GM19193 (cell line): Measurements from ENCODE around the gene IL11.

Experiments used
- POLR2A ChIP-seq: IDR thresholded peaks from 4 replicates; pipeline ENCODE4 v1.6.1; 2011; ENCODE audit not compliant: insufficient read depth, insufficient read length; ENCODE audit errors: extremely low read depth

IL11 gene

DNA sequence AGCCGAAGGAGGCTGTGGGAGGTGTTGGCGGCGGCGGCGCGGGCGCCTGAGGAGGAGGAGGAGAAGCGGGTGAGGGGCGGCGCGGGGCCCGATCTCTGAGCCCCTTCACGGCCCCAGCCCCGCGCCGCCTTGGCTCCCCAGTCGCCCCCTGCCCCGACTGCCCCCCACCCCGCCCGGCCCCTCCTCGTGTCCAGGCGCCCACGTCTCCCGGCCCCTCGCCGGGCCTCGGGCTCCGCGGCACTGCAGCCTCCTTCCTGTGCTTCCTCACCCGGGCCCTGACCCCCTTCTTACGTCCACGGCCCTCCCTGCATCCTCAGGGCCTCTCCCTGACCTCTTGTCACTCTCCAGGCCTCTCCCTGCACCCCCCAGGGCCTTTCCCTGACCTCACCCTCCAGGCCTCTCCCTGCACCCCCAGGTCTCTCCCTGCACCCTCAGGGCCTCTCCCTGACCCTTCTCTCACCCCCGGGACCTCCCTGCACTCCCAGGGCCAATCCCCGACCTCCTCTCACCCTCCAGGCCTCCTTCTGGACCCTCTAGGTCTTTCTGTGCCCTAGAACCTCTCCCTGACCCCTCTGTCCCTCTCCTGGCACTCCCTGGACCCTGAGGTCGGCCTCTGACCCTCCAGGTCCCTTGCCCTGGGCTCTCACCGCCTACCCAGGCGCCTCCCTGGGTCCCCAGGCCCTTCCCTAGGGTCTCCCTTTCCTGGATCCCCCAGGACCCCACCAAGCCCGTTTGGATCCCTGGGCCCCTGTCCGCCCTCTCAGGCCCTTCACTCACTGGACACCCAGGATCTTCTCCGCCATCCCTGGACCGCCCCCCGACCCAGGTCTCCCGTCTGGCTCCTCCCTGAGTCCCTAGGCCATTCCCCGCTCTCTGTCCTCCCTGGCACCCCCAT, 30.1 kb downstream of the IL11 start:
- TF ChIP-seq POLR2A, result peak; percentile 66

DNA sequence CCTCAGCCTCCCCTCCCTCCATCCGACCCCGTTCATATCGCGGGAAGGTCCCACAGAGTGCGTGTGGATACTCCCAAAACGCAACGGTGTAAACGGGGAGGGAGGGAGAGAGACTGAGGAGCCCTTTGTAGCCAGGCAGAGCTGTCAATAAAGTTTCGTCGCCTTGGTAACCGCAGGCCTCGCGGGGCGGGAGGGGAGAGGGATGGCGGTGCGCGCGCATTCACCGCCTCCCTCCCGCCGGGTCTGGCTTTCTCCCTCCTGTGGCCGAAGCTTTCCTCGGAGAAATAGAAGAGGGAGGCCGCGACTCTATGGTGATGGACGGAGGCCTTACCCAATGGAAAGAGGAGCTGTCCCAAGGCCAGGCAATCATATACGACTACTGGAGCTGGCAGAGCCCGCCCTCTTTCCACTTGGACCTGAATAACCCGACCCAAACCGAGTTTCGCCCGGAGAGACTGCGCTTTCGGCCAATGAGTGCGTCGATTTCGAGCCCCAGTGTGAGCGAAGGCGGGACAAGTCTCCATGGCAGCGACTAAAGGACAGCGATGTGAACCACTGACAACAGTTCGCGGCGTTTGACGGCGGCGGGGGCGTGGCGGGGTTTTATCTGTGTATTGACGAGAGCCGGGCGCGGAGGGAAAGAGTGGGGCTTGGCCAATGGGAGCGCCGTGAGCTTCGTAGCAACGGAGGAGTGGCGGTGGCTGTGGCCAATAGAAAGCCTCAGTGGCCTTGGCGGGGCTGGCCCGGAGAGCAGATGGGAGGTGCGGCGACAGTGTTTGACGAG, 31.0 kb downstream of the IL11 start, which contains the start of gene KMT5C:
Gene KMT5C, plus strand, starts transcription at position 772 of the 784 bp plus-strand sequence. CDS start 2,061 bp downstream, outside the sequence.
- TF ChIP-seq POLR2A, result peak; percentile 25

DNA sequence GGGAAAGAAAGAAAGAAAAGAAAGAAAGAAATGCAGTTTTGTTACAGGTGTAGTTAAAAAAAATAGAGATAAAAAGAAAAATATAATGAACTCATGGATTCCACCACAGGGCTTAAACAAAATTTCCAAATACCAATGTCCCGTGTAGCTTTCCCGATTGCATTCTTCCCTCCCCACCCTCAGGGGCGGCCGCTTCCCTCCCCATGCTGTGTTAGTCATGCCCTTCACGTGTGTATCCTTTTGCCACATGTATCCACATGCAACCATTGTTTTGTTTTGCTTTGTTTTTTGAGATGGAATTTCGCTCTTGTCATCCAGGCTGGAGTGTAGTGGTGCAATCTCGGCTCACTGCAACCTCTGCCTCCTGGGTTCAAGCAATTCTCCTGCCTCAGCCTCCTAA, 34.2 kb downstream of the IL11 start:
- no peak for TF ChIP-seq POLR2A

DNA sequence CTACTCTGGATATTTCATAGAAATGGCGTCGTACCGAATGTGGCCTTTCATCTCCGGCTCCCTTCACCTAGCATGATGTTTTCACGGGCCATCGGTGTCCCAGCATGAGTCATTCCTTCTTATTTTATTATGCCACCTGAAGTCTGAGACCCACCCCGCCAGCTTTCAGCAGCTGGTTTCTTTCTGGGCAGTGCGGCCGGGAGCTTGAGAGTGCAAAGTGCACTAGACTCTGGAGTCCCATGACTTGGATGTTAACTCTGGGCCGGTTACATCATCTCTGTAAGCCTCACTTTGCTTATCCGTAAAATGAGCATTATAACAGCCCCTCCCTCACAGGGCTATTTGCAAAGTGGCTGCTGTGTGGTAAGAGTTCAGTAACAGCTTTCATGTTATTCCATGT, 36.4 kb downstream of the IL11 start:
- no peak for TF ChIP-seq POLR2A

DNA sequence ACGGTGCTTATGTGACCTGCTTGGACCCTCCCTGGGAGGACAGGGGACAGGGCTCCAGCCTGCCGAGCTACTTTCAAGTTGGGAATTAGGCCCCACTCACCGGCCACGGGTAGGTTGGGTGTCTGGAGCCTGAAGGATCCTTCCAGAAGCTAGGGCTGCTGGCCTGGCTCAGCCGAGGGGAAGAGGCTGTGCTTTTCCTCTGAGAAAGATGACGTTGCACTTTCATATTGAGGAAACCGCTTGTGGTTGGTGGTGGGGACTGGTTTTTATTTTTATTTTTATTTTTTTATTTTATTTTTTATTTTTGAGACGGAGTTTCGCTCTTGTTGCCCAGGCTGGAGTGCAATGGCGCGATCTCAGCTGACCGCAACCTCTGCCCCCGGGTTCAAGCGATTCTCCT, 45.1 kb downstream of the IL11 start, which contains the start of gene TMEM150B:
Gene TMEM150B, minus strand, starts transcription at position 170 of the 400 bp plus-strand sequence. CDS start 4,305 bp downstream, outside the sequence.
- no peak for TF ChIP-seq POLR2A

DNA sequence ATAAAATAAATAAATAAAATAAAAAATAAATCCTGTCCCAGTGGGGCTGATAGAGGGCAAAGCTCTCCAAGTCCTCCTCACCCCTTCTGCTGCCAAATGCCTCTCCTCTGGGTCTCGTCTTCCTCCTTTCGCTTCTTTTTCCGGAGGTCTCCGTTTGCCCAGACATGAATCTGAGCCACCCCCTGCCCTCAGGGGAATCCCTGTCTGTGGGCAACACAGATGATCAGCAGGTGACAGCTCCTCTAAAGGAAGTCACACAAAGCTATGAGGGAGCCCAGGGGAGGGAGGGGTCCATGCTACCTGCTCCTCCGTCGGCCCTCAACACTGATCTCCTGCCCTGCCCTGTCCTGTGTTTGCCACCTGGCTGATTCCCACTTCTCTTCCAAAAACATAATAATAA, 45.6 kb downstream of the IL11 start:
- no peak for TF ChIP-seq POLR2A

DNA sequence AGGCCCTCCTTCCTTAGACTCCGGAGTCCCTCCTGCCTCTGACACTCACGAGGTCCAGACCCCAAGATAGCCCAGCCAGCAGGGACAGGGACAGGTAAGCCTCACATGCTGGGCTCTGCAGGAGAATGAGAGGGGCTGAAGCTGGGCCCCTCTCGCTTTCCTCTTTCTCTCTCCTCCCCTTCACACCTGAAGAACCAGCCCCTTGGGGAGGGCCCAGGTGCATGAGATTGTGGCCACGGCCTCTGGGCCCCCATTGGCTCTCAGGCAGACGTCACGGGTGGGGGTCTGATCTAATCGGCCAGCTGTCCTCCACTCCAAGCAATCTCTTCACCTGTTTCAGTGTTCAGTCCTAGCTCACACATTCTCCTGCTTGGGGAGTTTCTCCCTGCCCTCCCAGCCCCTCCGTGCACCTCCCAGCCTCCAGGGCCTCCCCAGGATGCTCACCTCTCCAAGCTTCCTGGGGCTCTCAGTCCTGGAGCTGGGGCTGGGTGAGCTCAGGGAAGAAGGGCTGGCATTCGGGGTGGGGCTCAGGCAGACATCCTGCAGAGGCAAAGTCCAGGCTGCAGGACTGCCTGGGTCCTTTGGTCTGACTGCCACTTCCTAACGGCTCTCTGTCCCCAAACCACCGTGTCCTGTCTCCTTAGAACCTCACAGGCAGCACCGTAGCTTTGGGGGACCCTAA, 47.9 kb downstream of the IL11 start:
- no peak for TF ChIP-seq POLR2A

DNA sequence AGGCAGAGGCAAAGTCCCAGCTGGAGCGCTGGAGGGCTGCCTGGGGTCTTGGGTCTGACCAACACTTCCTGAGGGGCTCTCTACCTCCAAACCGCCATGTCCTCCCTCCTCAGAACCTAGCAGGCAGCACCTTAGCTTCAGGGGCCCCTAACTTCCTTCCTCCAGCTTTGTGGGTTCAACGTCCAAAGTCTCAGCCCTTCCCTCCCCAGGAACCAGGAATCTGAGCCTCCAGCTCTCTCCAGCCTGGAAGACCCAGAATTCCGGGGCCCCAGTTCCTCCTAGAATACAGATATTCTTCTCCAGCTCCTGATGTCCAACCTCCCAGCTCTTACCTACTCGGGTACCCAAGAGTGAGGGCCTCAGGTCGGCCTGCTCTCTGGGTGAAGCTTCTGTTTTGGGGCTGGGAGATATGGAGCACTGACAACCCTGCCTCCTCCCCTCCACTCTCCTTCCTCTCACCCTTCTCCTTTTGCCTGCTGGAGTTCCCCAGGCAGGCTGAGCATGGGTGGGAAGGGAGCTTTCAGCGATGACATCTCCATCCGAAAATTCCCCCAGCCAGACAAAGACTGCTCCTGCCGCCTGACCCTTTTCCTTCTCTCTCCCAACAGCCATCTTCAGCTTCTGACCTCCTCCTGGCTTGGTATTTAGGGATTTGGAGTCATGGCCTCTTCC, 48.7 kb downstream of the IL11 start:
- no peak for TF ChIP-seq POLR2A

DNA sequence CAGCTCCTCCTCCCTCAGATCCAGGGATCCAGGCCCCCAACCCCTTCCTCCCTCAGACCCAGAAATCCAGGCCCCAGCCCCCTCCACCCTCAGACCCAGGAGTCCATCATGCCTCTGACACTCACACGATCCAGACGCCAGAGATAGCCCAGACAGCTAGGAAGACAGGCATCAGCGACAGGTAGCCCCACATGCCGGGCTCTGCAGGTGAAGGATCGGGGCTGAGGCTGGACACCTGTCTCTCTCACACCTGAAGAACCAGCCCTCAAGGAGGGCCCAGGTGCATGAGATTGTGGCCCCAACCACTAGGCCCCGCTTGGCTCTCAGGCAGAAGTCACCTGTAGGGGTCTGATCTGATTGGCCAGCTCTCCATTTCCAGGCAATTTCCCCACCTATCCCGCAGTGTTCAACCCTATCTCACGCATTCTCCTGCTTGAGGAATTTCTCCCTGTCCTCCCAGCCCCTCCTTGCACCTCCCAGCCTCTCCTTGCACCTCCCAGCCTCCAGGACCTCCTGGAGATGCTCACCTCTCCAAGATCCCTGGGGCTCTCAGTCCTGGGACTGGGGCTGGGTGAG, 49.3 kb downstream of the IL11 start:
- TF ChIP-seq POLR2A, result no peak

DNA sequence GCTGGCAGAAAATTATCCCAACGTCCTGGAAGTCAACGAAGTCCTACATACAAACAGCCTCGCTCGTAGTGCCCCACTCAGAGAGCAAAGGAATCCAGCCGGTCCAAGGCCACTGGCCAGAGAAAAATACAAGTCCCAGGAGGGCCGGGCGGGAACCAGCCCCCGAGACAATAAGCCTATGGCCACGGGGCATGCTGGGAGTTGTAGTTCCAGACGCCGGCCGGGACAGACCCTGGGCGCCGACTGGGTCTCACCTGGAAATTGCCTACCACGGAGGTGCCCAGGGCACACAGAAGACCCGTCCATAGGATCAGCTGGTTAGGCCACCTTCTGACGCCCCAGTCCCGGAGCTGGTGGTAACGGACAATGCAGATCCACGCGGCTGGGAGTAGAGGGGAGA, 50.5 kb downstream of the IL11 start:
- TF ChIP-seq POLR2A, result no peak

DNA sequence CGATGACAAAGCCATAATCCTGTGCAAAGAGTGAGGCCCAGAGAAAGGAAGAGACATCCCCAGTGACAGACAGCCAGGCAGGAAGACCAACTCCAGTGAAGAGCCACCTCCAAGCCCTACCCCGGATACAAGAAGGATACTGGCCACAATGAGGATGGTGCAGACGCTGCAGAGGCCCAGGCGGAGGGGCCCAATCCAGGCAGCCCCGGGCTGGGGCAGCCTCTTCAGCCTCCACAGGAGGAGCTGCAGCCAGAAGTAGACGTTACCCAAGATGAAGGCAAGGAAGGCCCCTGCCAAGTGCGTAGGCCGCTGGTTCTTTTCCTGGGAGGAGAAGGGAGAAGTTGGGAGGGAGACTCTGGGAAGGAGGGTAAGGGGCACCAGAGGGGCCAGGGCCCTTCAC, 53.6 kb downstream of the IL11 start:
- no peak for TF ChIP-seq POLR2A

DNA sequence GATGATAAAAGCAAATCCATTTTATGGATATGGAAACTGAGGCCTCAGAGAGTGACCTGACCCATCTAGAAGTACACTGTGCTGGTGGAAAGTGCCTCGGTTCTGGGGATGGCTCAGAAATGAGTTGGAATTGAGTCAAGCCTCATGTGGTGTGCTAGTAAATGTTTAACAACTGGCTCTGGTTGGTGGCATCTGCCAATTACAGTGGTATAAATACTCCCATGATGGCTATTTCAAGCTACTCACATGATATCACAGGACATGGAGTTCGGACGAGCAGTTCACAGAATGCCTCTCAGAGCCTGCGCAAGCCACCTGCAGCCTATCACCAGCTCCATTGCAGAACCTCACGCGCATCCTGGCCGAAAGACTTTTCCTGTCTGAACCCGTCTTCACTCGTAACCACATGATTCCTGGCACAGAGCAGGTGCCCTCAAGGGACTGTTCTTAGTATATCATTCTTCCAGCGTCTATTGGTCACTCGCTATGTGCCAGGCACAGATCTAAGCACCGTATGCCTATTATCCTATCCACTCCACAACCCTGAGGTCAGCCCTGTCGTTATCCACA, 54.2 kb downstream of the IL11 start:
- TF ChIP-seq POLR2A, result no peak

DNA sequence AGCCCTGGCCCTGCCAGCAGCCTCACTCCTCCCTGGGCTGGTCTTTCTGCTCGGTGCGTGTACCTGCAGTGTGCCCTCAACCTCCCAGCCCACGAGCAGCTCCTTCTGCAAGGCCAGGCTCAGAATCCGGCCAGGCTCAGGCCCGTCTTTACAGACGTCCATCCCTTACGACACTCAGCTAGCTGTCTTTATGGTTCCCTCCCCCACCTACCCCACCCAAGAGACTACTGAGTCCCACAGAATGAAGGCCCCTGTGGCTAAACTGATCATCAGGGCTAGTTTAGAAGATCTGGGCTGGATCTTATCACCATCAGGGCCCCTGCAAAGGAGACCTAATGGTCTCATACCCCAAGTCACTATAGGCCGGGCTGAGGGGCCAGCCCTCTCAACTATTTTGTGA, 55.9 kb downstream of the IL11 start:
- no peak for TF ChIP-seq POLR2A
